Lung (tissue), 12 donors: ENCODE measurements around the gene LINC00237. TPM values are rescaled to one million over a fixed set of nuclear protein-coding genes. Genes with fewer than 3 reads are reported as not detected.
A peak's percentile ranks its signal among the peaks of the same experiment; 100 is the strongest.

ENCODE experiments used
- ATAC-seq: fragments of 200-7000 bp; cut with Tn5 transposase; one replicate; pipeline ENCODE4 v1.9.1; 2020; ENCODE audit warnings: moderate number of reproducible peaks; ENCODE audit not compliant: insufficient read depth, low FRiP score
- DNase-seq, 3 donors: peaks; one replicate each; pipeline ENCODE4 v3.0.0-alpha.2; 2013 to 2017
- H3K27ac ChIP-seq, 2 donors: one replicate each; pipeline ENCODE4 v1.5.1; 2013; ENCODE audit warnings: mild to moderate bottlenecking in 2 of 2, moderate library complexity in 2 of 2, control low read depth in 1 of 2, inconsistent platforms in 1 of 2, low read depth in 1 of 2, low read length in 1 of 2
- H3K27me3 ChIP-seq, 3 donors: one replicate each; pipeline ENCODE4 v1.5.1; 2013; ENCODE audit warnings: low read length in 2 of 3; ENCODE audit not compliant: control insufficient read depth in 3 of 3, insufficient read depth in 3 of 3
- H3K36me3 ChIP-seq, 4 donors: one replicate each; pipeline ENCODE4 v1.5.1; 2013; ENCODE audit warnings: low read length in 4 of 4, mild to moderate bottlenecking in 1 of 4, moderate library complexity in 1 of 4; ENCODE audit not compliant: control insufficient read depth in 4 of 4, insufficient read depth in 4 of 4
- H3K4me1 ChIP-seq, 5 donors: one replicate each; pipeline ENCODE4 v1.5.1; 2013; ENCODE audit warnings: low read length in 5 of 5, mild to moderate bottlenecking in 2 of 5, moderate library complexity in 1 of 5; ENCODE audit not compliant: control insufficient read depth in 5 of 5, insufficient read depth in 5 of 5
- H3K4me3 ChIP-seq: one replicate; pipeline ENCODE4 v1.5.1; 2013; ENCODE audit warnings: mild to moderate bottlenecking, control low read depth, moderate library complexity
- H3K9ac ChIP-seq, 2 donors: one replicate each; pipeline ENCODE4 v1.5.1; 2013; ENCODE audit warnings: low read length in 2 of 2, control low read depth in 1 of 2; ENCODE audit not compliant: insufficient read depth in 1 of 2
- H3K9me3 ChIP-seq, 4 donors: one replicate each; pipeline ENCODE4 v1.5.1; 2013; ENCODE audit warnings: low read length in 3 of 4, mild to moderate bottlenecking in 1 of 4, moderate library complexity in 1 of 4; ENCODE audit not compliant: control insufficient read depth in 4 of 4, insufficient read depth in 3 of 4
- CTCF ChIP-seq: IDR thresholded peaks from 2 replicates; pipeline ENCODE4 v1.5.1; 2012; ENCODE audit warnings: mild to moderate bottlenecking; ENCODE audit errors: control extremely low read depth, extremely low read depth
- WGBS, 2 donors: extraction: QIAGEN DNeasy Blood & Tissue Kit; methylation state at CpG; one replicate each; pipeline ENCODE4 v1.1.7; 2013; 5-methylcytosine and 5-hydroxymethylcytosine counted together
- polyA plus RNA-seq, 2 donors: library from polyadenylated mRNA; stranded (reverse); fragments of 200-250 nt; gene quantifications; one replicate each; pipeline ENCODE4 v1.2.1, GENCODE V29; 2013
- total RNA-seq, 2 donors: library from RNA; depleted of rRNA in 1 of 2; stranded (reverse); fragments of >200 nt in 1 of 2; gene quantifications; one replicate each; pipeline ENCODE4 v1.2.1, GENCODE V29; 2014 to 2021
- donor health status: control.
- donor health status: control.
- donor health status: Bipolar disorder and iron deficiency.
- donor health status: healthy.
- donor health status: DM: yes; HTN: yes; CAD: no.

LINC00237 gene
- total and polyA plus RNA-seq, 4 donors: 0.03 TPM; not detected in 3

DNA sequence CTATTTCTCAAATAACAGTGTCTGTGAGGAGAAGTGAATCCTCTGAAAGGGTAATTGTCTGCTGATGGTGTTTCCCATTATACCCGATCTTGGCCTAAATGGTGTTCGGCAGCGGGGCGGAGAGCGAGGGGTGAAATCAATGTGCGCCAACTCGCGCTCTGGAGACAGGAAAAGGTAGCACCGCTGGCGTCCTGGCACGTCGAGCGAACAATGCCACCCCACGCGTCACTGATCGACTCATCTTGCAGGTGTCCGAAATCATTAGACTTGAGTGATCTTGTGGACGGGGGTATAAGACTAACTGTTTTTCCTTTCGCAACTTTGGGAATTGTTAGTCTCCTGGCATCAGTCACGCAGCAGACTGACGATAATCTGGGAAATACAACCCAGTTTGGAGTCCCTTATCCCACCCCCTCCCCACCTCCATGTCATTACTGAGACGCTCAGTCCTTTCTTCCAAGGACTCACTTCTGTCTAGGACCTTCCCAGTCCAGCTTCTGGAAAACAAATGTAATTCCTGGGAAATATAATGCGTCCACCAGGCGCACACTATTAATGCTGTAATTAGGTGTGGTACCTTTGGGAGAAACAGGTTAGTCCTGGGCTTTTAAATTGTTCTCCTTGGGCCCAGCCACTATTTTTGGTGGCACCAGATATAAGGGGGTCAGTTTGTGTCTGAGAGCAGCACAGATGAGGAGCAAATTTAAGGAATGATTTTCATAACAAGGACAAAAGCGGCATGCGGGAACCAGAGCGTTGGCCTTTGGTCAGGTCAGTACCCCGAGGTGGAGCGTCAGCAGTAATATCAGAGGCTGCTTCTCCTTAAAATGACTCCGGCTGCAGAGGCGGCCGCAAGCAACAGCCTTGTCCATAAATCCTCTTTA, 2.3 kb downstream of the LINC00237 start:
- WGBS, 2 donors: 9 to 13% methylated on average over 32 of the region's 32 CpGs
- no peak overlapping the region for H3K4me3 ChIP-seq
- no peak for ATAC-seq
- peaks cover 0 to 10% (median 0%) of the 10 kb centered on the region in 4 donors for H3K9me3 ChIP-seq
- DNase-seq: no peak
- H3K27me3 ChIP-seq: peaks cover 11 to 98% (median 88%) of the 10 kb centered on the region in 3 donors
- H3K27ac ChIP-seq: no peak overlapping the region
- H3K4me1 ChIP-seq: peaks cover 0 to 28% (median 0%) of the 10 kb centered on the region in 5 donors
- H3K9ac ChIP-seq: no peak overlapping the region
- no peak for TF ChIP-seq CTCF
- no peaks in the 10 kb centered on the region for H3K36me3 ChIP-seq

DNA sequence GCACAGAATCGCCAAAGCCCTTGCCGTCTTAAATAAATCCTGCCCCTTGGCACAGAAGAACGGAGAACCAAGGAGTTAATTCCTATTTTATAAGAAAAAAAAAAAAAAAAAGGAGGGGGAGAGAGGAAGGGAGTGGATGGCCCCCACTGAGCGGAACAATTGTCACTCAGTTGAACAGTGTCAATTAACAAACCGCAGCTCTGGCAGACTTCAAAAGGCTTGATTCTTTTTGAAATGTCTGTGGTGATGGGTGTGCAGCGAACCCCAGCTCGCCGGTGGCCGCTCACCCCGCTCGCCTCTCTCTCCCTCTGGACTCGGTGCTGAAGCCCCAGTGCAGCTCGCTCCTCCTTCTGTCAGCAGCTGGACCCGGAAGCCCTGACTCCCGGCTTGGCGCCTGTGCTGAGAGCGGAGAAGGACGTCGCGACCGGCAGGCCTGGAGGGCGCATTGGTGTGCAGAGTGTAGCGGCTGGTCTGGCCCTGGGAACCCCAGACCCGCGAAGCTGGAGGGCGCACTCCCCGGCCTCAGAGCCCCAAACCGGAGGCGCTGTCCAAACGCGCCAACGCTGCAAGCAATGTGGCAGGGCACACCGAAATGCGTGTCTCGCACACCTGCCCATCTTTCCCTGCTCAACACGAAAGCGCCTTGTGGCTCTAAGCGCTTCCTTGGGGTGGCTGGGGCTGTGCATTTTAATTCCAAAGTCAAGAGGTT, 3.4 kb downstream of the LINC00237 start:
- H3K27me3 ChIP-seq: peaks cover 7 to 98% (median 88%) of the 10 kb centered on the region in 3 donors
- no peak overlapping the region for H3K4me3 ChIP-seq
- DNase-seq: peak; percentile 32 to 46 (median 39)
- H3K4me1 ChIP-seq: peaks cover 0 to 28% (median 0%) of the 10 kb centered on the region in 5 donors
- no peak overlapping the region for H3K27ac ChIP-seq
- H3K9me3 ChIP-seq: peaks cover 0 to 10% (median 0%) of the 10 kb centered on the region in 4 donors
- peak; percentile 37 for ATAC-seq
- H3K9ac ChIP-seq: no peak overlapping the region
- no peak for TF ChIP-seq CTCF
- H3K36me3 ChIP-seq: no peaks in the 10 kb centered on the region
- 2 to 3% methylated on average over 38 of the region's 38 CpGs for WGBS, 2 donors

DNA sequence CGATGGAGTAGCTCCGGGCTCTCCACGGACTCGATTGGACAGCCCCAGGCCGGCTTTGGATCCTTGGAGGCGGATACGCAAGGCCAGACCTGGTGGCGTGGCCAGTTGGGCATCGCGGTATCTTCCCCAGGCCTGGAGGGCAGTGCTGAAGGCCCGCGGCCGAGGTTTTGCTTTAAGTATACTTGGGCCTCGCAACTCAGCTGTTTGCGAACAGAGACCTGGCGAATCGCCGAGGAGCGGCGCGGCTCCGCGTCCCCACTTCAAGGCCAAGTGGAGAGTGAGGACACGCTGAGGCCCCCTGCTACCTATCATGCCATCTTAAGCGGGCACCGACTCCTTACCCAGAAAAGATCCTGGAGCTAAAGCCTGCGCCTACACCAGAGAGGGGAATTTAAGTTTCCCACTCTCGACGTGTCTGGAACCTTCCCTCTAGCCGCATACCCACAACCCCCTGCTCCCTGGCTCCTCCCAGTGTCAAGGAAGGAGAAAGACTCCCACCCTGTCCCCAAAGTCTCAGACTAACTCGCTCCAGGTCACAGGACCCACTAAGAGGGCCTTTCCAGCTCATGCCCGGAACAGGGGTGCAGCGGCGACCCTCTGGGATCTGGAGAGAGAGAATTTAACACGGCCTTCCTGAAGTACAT, 4.1 kb downstream of the LINC00237 start:
- ATAC-seq: no peak
- H3K4me1 ChIP-seq: peaks cover 0 to 28% (median 0%) of the 10 kb centered on the region in 5 donors

More for the DNA sequence above, 4.1 kb downstream of the LINC00237 start:
- DNase-seq: peak; percentile 23 to 33 (median 29)
- H3K27ac ChIP-seq: no peak overlapping the region
- 6 to 7% methylated on average over 35 of the region's 35 CpGs for WGBS, 2 donors
- H3K27me3 ChIP-seq: peaks cover 7 to 98% (median 88%) of the 10 kb centered on the region in 3 donors
- no peak overlapping the region for H3K9ac ChIP-seq
- H3K9me3 ChIP-seq: peaks cover 0 to 10% (median 0%) of the 10 kb centered on the region in 4 donors
- no peak overlapping the region for H3K4me3 ChIP-seq
- no peaks in the 10 kb centered on the region for H3K36me3 ChIP-seq
- TF ChIP-seq CTCF: no peak
